GM12864 (cell line): ENCODE measurements around the gene FRMD4B.

Experiments used
- DNase-seq: peaks from one replicate; pipeline ENCODE4 v3.0.0-alpha.2; 2011; ENCODE audit warnings: low read depth
- H3K4me3 ChIP-seq: 2 replicates; pipeline ENCODE4 v1.5.1; 2011; ENCODE audit warnings: mild to moderate bottlenecking, low read depth, low read length, control low read depth
- TF ChIP-seq, protein P1 (sequence below): IDR thresholded peaks from 2 replicates; pipeline ENCODE4 v1.5.1; 2011; ENCODE audit warnings: low read depth, mild to moderate bottlenecking, moderate library complexity, low read length, control low read depth, inconsistent platforms; ENCODE audit errors: missing control alignments

The FRMD4B gene

DNA sequence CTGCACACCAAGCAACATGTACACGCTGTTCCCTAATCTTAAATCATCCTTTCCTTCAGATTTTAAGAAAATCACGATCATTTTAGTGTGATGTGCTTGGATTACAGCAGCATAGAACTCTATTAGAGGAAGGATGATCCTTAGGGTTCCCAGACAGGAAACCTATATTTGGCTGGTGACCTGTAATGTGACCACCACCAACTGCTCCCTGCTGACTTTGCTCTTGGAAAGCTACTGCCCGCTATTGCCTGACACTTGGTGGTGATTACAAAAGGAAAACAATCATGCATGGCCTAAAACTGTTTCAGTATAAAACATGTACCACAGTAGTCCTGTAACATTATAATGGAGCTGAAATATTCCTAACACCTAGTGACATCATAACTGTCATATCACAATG, 236.3 kb downstream of the FRMD4B start:
- DNase-seq = no peak
- H3K4me3 ChIP-seq = no peak overlapping the region
- TF ChIP-seq, protein P1, sequence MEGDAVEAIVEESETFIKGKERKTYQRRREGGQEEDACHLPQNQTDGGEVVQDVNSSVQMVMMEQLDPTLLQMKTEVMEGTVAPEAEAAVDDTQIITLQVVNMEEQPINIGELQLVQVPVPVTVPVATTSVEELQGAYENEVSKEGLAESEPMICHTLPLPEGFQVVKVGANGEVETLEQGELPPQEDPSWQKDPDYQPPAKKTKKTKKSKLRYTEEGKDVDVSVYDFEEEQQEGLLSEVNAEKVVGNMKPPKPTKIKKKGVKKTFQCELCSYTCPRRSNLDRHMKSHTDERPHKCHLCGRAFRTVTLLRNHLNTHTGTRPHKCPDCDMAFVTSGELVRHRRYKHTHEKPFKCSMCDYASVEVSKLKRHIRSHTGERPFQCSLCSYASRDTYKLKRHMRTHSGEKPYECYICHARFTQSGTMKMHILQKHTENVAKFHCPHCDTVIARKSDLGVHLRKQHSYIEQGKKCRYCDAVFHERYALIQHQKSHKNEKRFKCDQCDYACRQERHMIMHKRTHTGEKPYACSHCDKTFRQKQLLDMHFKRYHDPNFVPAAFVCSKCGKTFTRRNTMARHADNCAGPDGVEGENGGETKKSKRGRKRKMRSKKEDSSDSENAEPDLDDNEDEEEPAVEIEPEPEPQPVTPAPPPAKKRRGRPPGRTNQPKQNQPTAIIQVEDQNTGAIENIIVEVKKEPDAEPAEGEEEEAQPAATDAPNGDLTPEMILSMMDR = no peak

DNA sequence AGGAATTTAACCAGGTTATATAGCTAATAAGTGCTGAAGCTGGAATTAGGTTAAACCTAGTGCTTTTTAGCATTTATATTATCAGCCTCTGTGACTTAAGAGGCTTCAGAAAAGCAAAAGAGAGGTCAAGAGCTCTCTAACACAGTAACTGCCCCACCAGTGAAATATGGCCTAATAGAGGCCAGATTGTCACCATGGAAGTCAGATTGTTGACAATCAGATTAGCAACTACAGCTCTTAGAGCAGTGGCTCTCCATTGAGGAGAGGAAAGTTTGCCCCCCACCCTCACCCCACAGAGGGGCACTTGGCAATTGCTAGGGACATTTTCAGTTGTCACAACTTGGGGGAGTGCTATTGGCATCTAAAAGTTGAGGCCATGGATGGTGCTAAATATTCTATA, 240.2 kb downstream of the FRMD4B start:
- TF ChIP-seq, protein P1 = no peak
- DNase-seq = no peak
- no peak overlapping the region for H3K4me3 ChIP-seq

DNA sequence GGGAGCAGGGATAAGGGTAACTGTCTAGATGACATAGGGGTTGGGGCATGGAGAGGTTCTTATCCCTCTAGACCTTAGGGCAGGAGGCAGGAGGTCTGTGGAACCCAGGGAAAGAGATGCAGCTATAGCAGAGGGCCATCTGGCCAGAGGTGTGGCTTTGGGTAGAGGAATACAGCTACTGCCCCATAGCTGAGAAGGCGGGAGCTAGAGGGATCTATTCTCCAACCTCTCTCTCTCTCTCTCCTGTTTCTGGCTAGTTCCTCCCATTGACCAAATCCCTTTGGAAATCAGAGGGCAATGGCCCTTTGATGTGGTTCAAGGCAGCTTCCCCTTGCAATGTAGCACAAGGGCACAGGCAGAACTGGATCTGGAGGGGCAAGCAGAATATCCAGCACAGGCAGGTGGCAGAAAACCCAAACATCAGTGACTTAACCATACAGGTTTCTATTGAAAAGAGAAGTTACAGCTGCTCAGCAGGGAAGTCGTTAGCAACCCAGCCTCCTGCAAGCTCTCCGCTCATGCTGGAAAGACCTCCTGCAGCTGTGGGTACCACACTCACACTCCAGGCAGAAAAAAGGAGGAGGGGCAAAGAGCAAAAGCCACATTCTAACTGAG, 241.2 kb downstream of the FRMD4B start:
- H3K4me3 ChIP-seq = no peak overlapping the region
- DNase-seq = no peak
- TF ChIP-seq, protein P1 = no peak

DNA sequence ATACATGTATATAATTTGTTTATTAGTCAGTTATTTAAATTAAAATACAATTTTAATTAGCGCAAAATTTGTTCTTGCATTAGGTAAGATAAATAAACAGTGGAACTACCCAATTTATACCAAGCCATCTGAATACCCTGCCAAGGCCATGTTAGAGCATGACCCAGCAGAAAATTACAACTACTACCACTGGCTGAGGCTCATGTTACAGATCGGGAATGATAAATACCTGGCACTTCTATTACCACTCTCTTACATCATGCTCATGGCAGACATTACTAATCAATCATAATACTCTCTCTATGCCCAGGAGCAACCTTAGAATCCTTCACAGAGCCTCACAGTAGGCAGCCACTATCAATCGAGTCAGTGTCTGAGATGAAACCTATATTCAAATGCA, 242.3 kb downstream of the FRMD4B start:
- DNase-seq = no peak
- no peak overlapping the region for H3K4me3 ChIP-seq
- TF ChIP-seq, protein P1 = no peak

DNA sequence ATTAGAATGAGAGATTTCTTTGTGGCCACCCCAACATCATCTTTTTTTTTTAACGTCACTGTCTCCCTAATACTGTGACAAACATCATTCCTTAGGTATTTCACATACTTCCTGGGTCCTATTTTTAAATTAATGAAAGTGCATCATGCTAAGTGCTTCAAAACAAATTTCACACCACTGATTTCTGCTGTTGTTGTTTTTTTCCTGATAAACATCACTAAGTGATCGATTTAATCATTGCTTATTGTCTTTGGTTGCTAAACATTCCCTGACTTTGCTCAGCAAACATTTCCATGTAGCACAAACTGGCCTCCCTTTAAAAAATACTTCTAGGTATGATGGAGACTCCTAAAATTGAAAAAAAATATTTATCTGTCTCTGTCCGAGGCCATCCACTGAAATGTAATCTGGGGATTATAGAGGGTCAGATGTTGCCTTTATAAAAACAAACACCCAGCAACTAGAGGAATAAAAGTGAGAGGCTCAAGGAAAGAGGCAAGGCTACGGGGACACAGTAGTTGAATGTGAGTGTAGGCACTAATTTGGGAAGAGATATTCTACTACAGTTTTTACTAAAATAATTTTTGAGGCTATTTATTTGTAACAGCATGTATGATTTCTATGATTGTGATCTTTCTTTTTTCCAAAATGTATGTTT, 243.0 kb downstream of the FRMD4B start:
- no peak for DNase-seq
- TF ChIP-seq, protein P1 = no peak
- no peak overlapping the region for H3K4me3 ChIP-seq

DNA sequence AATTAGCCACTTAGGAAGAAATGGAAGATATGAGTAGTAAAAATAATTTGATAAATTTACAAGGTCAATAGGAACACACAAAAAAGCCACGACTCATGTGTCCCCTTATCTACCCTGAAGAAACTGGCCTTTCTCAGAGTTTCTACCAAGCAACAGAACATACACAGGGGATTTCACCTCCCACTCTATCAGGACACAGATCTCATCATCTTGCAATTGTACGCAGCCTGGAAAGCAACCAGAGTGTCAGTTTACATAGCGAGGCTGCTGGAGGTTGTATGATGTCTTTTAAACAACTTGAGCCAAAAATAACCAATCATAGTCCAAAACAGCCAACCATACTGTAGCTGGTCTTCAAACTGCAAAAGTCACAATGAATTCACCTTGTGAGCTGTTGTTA, 243.8 kb downstream of the FRMD4B start:
- DNase-seq = no peak
- no peak overlapping the region for H3K4me3 ChIP-seq
- TF ChIP-seq, protein P1 = no peak

DNA sequence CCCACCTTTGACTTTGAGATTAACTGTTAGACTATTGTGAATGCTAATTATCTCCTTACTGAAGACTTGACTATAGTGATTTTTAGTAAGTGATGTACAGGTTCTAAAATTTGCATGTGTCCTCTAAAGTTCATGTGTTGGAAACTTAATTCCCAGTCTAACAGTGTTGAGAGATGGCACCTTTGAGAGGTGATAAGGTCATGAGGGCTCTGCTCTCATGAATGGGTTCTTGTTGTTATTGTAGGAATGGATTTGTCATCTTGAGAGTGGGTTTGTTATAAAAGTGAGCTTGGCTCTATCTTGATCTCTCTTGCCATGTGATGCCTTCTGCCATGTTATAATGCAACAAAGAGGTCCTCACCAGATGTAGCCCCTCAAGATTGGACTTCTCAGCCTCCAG, 244.6 kb downstream of the FRMD4B start:
- no peak overlapping the region for H3K4me3 ChIP-seq
- TF ChIP-seq, protein P1 = no peak
- no peak for DNase-seq
